K562 (cell line): ENCODE data around the gene SLC25A42. TPM values are rescaled to one million over a fixed set of nuclear protein-coding genes. Genes with fewer than 3 reads are reported as not detected.

Experiments
- ARID4B ChIP-seq: sonication (generic); formaldehyde crosslinking; IDR thresholded peaks from 2 replicates; pipeline ENCODE4 v1.8.0; 2022; ENCODE audit warnings: mild to moderate bottlenecking, missing genetic modification reagents
- ASH1L ChIP-seq: fragments of 450-650 bp; IDR thresholded peaks from 2 replicates; pipeline ENCODE4 v1.6.1; 2018; ENCODE audit warnings: borderline replicate concordance, mild to moderate bottlenecking, low read depth; ENCODE audit not compliant: partially characterized antibody
- CCAR2 ChIP-seq: fragments of 200-400 bp; formaldehyde crosslinking; IDR thresholded peaks from 2 replicates; pipeline ENCODE4 v1.6.1; 2017; ENCODE audit warnings: mild to moderate bottlenecking, low read depth, low read length
- EZH2 ChIP-seq: IDR thresholded peaks from 2 replicates; pipeline ENCODE4 v1.6.1; 2012; ENCODE audit warnings: low read depth, mild to moderate bottlenecking, inconsistent platforms, low read length, borderline replicate concordance
- HDAC2 ChIP-seq: fragments of 450-650 bp; IDR thresholded peaks from 2 replicates; pipeline ENCODE4 v1.6.1; 2016; ENCODE audit warnings: mild to moderate bottlenecking
- MCM3 ChIP-seq: fragments of 450-650 bp; IDR thresholded peaks from 2 replicates; pipeline ENCODE4 v1.6.1; 2016
- MCM5 ChIP-seq: fragments of 450-650 bp; IDR thresholded peaks from 2 replicates; pipeline ENCODE4 v1.6.1; 2016; ENCODE audit warnings: low read depth
- NFIX ChIP-seq: fragments of 250-450 bp; sonication (Bioruptor Pico); IDR thresholded peaks from 2 replicates; pipeline ENCODE4 v1.4.0; 2020; ENCODE audit warnings: low read depth, mild to moderate bottlenecking, moderate library complexity
- PHF8 ChIP-seq: fragments of 200-600 bp; sonication (generic); IDR thresholded peaks from 2 replicates; pipeline ENCODE4 v1.6.1; 2012; ENCODE audit warnings: mixed run types, mild to moderate bottlenecking, inconsistent platforms, low read length, moderate library complexity, borderline replicate concordance
- RBM34 ChIP-seq: fragments of 200-400 bp; formaldehyde crosslinking; IDR thresholded peaks from 2 replicates; pipeline ENCODE4 v1.6.1; 2018; ENCODE audit warnings: low read length, borderline replicate concordance; ENCODE audit not compliant: insufficient read depth
- SAFB2 ChIP-seq: fragments of 200-400 bp; formaldehyde crosslinking; IDR thresholded peaks from 2 replicates; pipeline ENCODE4 v1.6.1; 2018; ENCODE audit warnings: borderline replicate concordance, low read length, low read depth, moderate library complexity; ENCODE audit not compliant: severe bottlenecking
- SMAD2 ChIP-seq: fragments of 150-350 bp; IDR thresholded peaks from 2 replicates; pipeline ENCODE4 v1.6.1; 2014; ENCODE audit warnings: low read depth, mild to moderate bottlenecking, low read length
- SMAD4 ChIP-seq: fragments of 250-450 bp; sonication (Bioruptor Pico); conservative IDR thresholded peaks from 2 replicates; pipeline ENCODE4 v1.8.0; 2021; ENCODE audit warnings: inconsistent platforms, mild to moderate bottlenecking, moderate library complexity
- ZBTB26 ChIP-seq: fragments of 450-650 bp; formaldehyde crosslinking; IDR thresholded peaks from 2 replicates; pipeline ENCODE4 v1.4.0; 2022; ENCODE audit warnings: missing genetic modification characterization
- ZC3H8 ChIP-seq: fragments of 450-650 bp; IDR thresholded peaks from 2 replicates; pipeline ENCODE4 v1.6.1; 2017
- ZNF407 ChIP-seq: fragments of 450-650 bp; IDR thresholded peaks from 2 replicates; pipeline ENCODE4 v1.6.1; 2016; ENCODE audit warnings: low read depth
- polyA plus RNA-seq, 8 experiments: library from polyadenylated mRNA; depleted of rRNA in 4 of 8; stranded (reverse) in 5 of 8; unstranded in 3 of 8; fragments of >200 nt; fragmentation: Nextera tagmentation in 2 of 8; fragmentation: Illumina TruSeq in 1 of 8; extraction: Ambion mirVana in 2 of 8; extraction: Trizol in 1 of 8; gene quantifications; 2 replicates each; pipeline versions ENCODE4 v1.2.1 to v1.2.3, GENCODE V29; 2011 to 2014; ENCODE audit warnings: inconsistent platforms in 1 of 8, missing spikeins in 1 of 8
- total RNA-seq, 7 experiments: library from RNA; depleted of rRNA in 6 of 7; stranded (reverse); fragments of >200 nt in 6 of 7; fragmentation: Illumina TruSeq in 2 of 7; extraction: Trizol in 2 of 7; gene quantifications; 2 replicates each; pipeline versions ENCODE4 v1.2.1 to v1.2.3, GENCODE V29; 2011 to 2021; ENCODE audit warnings: low replicate concordance in 1 of 7

The SLC25A42 gene
- total and polyA plus RNA-seq, 9 of the 15 experiments (the other 6 are each of a cell fraction or from before 2014, with no cell fraction given): 0.59 to 32.2 (median 14.1) TPM

GRCh38 chr19:19033176-19033425 is 30.7 kb upstream of the SLC25A42 start (continued):
- TF ChIP-seq PHF8 (peak; percentile 76; the same call in 1 of the 2 replicates), HDAC2 (no peak), SMAD4 (CRISPR knock-in tag) (peak; percentile 40; the same call in 1 of the 2 replicates), ASH1L (no peak), CCAR2 (no peak), EZH2 (no peak), ZNF407 (no peak), MCM5 (no peak), ZBTB26 (CRISPR knock-in tag) (no peak), RBM34 (no peak), SAFB2 (no peak), MCM3 (no peak), ZC3H8 (no peak), SMAD2 (no peak), ARID4B (CRISPR knock-in tag) (no peak), NFIX (no peak)
